ENCODE results near the gene GPR146. TPM values are rescaled to one million over a fixed set of nuclear protein-coding genes. Genes with fewer than 3 reads are reported as not detected.
A peak's percentile ranks its signal among the peaks of the same experiment; 100 is the strongest.

The GPR146 gene, protein sequence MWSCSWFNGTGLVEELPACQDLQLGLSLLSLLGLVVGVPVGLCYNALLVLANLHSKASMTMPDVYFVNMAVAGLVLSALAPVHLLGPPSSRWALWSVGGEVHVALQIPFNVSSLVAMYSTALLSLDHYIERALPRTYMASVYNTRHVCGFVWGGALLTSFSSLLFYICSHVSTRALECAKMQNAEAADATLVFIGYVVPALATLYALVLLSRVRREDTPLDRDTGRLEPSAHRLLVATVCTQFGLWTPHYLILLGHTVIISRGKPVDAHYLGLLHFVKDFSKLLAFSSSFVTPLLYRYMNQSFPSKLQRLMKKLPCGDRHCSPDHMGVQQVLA
- total RNA-seq (5.2 and 6.5 TPM in 2 replicates), polyA plus RNA-seq (2.1 and 2.6 TPM in 2 replicates)

DNA sequence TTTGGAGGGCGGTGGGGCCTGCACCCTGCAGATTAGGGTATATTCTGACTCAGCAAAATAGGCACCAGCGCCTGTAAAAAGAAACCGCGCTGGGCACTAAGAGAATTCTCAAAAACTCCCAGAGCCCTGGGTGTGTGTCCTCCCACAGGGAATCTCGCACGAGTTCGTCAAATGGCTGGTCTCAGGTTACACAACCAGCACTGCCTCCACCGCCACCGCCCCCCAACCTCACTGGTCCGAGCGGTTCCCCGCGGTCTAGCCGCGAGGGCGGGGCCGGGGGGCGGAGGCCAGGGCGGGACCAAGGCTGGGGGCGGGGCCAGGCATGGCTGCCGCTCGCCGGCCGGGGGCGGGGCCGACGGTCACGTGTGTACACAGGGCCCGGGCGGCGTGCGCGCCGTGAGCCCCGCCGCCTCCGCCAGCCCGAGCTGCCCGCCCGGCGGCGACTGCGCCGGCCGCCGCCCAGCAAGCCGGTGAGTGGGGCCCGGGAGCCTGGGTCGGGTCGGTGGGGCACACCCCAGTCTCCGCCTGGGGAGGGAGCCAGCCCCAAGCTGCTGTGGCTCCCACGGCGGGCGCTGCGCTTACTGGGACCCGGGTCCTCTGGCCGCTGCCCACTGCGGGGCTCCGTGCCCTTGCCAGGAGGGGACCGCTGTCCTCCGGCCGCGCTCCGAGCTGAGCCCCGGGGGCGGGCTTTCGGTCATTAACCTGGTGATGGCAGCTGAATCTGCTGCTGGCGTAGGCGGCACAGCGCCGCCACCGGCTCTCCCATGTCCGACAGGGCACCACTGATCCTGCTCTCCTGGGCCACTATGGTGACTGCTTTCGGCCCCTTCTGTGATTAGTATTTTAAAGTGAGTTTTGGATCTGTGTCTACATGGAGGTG, at the start of gene GPR146:
Gene GPR146 (plus strand): TSS at position 358 of the 880 bp plus-strand sequence. CDS start 12,970 bp downstream, outside the sequence.
- H3K27me3 ChIP-seq, result no peaks in the 10 kb centered on the region
- DNase-seq (ENCODE audit: low spot score), result peak; percentile 99
- H3K4me3 ChIP-seq, result peak within 1 kb of the TSS; percentile 46
- peak within 1 kb of the TSS; percentile 88 for H3K27ac ChIP-seq
- peaks cover 14% of the 10 kb centered on the region for H3K79me2 ChIP-seq
- no peaks in the 10 kb centered on the region for H3K9me2 ChIP-seq (replicated peaks; ENCODE audit: insufficient read depth)
- no peaks in the 10 kb centered on the region for H4K20me1 ChIP-seq (ENCODE audit: insufficient read depth, poor library complexity, severe bottlenecking)
- TF ChIP-seq, protein P1, sequence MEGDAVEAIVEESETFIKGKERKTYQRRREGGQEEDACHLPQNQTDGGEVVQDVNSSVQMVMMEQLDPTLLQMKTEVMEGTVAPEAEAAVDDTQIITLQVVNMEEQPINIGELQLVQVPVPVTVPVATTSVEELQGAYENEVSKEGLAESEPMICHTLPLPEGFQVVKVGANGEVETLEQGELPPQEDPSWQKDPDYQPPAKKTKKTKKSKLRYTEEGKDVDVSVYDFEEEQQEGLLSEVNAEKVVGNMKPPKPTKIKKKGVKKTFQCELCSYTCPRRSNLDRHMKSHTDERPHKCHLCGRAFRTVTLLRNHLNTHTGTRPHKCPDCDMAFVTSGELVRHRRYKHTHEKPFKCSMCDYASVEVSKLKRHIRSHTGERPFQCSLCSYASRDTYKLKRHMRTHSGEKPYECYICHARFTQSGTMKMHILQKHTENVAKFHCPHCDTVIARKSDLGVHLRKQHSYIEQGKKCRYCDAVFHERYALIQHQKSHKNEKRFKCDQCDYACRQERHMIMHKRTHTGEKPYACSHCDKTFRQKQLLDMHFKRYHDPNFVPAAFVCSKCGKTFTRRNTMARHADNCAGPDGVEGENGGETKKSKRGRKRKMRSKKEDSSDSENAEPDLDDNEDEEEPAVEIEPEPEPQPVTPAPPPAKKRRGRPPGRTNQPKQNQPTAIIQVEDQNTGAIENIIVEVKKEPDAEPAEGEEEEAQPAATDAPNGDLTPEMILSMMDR (IDR thresholded peaks at IDR 0.05; ENCODE audit: poor library complexity), result peak; percentile 50
- TF ChIP-seq EZH2phosphoT487 (IDR thresholded peaks at IDR 0.05; ENCODE audit: low read depth, severe bottlenecking, unreplicated experiment) (no peak), EZH2 (IDR thresholded peaks at IDR 0.05; ENCODE audit: borderline replicate concordance) (no peak)
- H2AFZ ChIP-seq, result peak within 1 kb of the TSS; percentile 65
- 4% methylated on average over 31 of the region's 74 CpGs for WGBS (ENCODE audit: low lambda C conversion rate, missing lambda C conversion rate)
- H3K9me3 ChIP-seq (ENCODE audit: low read depth), result no peaks in the 10 kb centered on the region
- no peaks in the 10 kb centered on the region for H3K36me3 ChIP-seq (replicated peaks; ENCODE audit: insufficient read depth, low read depth)
- peaks cover 49% of the 10 kb centered on the region for H3K4me1 ChIP-seq (ENCODE audit: insufficient read depth)
- H3K4me2 ChIP-seq, result peak within 1 kb of the TSS; percentile 91

DNA sequence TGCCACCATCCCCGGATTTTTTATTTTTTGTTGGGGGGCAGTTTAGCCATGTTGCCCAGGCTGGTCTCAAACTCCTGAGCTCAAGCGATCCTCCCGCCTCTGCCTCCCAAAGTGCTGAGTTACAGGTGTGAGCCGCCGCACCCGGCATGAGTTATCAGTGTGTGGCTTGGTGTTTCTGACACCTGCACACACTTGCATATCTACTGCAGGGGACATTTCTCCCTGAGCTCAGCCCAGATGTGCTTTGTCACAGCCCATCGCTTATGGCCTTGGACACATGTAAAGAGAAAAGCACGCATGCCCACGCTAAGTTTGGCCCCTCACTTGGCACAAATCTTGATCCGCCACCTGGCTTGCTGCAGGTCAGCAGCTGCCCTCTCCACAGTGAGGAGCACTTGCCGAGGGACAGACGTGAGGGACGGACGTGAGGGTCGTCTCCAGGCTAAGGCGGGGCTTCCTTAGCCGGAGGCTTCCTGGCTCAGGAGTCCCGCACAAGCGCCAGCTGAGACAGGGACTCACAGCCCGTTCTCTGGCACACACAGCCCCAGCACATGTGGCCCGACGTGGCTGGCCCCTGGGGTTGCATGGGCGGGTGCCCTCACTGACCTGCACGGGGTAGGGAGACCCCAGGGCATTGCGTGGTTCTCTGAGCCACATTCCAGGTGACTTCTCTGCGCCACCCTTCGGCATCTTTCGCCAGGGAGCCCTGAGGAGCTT, 49.6 kb upstream of the GPR146 start:
- Histone ChIP-seq H3K27me3 (no peaks in the 10 kb centered on the region), H4K20me1 (ENCODE audit: insufficient read depth, poor library complexity, severe bottlenecking) (no peaks in the 10 kb centered on the region), H3K4me3 (no peak overlapping the region), H3K9me3 (ENCODE audit: low read depth) (no peaks in the 10 kb centered on the region), H3K79me2 (no peaks in the 10 kb centered on the region), H3K36me3 (replicated peaks; ENCODE audit: insufficient read depth, low read depth) (no peaks in the 10 kb centered on the region), H3K4me2 (no peak overlapping the region), H2AFZ (no peak overlapping the region), H3K4me1 (ENCODE audit: insufficient read depth) (peaks cover 3% of the 10 kb centered on the region), H3K27ac (no peak overlapping the region), H3K9me2 (replicated peaks; ENCODE audit: insufficient read depth) (no peaks in the 10 kb centered on the region)
- WGBS (ENCODE audit: low lambda C conversion rate, missing lambda C conversion rate), result 84% methylated on average over 28 of the region's 28 CpGs
- DNase-seq (ENCODE audit: low spot score), result no peak
- TF ChIP-seq, protein P1 (IDR thresholded peaks at IDR 0.05; ENCODE audit: poor library complexity), result no peak
- no peak for TF ChIP-seq EZH2 (IDR thresholded peaks at IDR 0.05; ENCODE audit: borderline replicate concordance)
- no peak for TF ChIP-seq EZH2phosphoT487 (IDR thresholded peaks at IDR 0.05; ENCODE audit: low read depth, severe bottlenecking, unreplicated experiment)

DNA sequence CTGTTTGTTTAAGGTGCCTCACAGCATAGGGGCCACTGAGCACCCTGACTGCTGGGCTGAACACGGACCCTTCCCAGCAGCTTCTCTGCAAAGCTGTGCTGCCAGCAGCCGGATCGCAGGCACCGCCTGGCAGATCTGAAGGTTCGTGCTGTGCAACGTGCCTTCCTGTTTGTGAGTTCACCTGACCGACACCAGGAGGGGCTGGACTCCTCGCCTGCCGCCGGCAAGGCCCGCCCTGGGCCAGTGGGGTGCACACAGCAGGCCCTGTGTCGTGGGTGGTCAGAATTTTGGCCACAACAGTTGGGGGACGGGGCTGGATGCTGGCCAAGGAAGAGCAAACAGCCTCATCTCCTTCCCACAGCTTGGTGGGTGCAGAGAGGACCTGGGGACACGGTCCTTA, 48.8 kb upstream of the GPR146 start:
- Histone ChIP-seq H3K79me2 (no peaks in the 10 kb centered on the region), H3K27me3 (no peaks in the 10 kb centered on the region), H3K4me2 (no peak overlapping the region), H4K20me1 (ENCODE audit: insufficient read depth, poor library complexity, severe bottlenecking) (no peaks in the 10 kb centered on the region), H3K9me3 (ENCODE audit: low read depth) (no peaks in the 10 kb centered on the region), H3K4me1 (ENCODE audit: insufficient read depth) (peaks cover 3% of the 10 kb centered on the region), H3K36me3 (replicated peaks; ENCODE audit: insufficient read depth, low read depth) (no peaks in the 10 kb centered on the region), H3K4me3 (no peak overlapping the region), H3K9me2 (replicated peaks; ENCODE audit: insufficient read depth) (no peaks in the 10 kb centered on the region), H2AFZ (no peak overlapping the region), H3K27ac (no peak overlapping the region)
- DNase-seq (ENCODE audit: low spot score), result no peak
- WGBS (ENCODE audit: low lambda C conversion rate, missing lambda C conversion rate), result 92% methylated on average over 14 of the region's 14 CpGs
- TF ChIP-seq, protein P1 (IDR thresholded peaks at IDR 0.05; ENCODE audit: poor library complexity), result no peak
- no peak for TF ChIP-seq EZH2 (IDR thresholded peaks at IDR 0.05; ENCODE audit: borderline replicate concordance)
- TF ChIP-seq EZH2phosphoT487 (IDR thresholded peaks at IDR 0.05; ENCODE audit: low read depth, severe bottlenecking, unreplicated experiment), result no peak
